Panc1 (cell line): Measurements from ENCODE around the gene FARS2. TPM values are rescaled to one million over a fixed set of nuclear protein-coding genes. Genes with fewer than 3 reads are reported as not detected.
A peak's percentile ranks its signal among the peaks of the same experiment; 100 is the strongest.

Experiments used
- ATAC-seq: fragments of 200-7000 bp; cut with Tn5 transposase; 2 replicates; pipeline ENCODE4 v1.9.1; 2020; ENCODE audit warnings: mild to moderate bottlenecking, moderate library complexity
- BruUV-seq: library from RNA; stranded (reverse); fragments of 400-500 nt; replicated peaks from 2 replicates; lab custom pipeline; 2021; lab: Mats Ljungman, UMichigan
- CTCF ChIA-PET: fragments of 300-600 bp; sonication (Branson Sonifier 250); formaldehyde crosslinking; loops from one replicate; lab custom pipeline; 2022; ENCODE audit warnings: antibody characterized with exemption; lab: Charles Lee
- POLR2A ChIA-PET: fragments of 300-600 bp; sonication (Branson Sonifier 250); formaldehyde crosslinking; loops from one replicate; lab custom pipeline; 2022; ENCODE audit warnings: antibody characterized with exemption; lab: Charles Lee
- DNase-seq: peaks from one replicate; pipeline ENCODE4 v3.0.0-alpha.2; 2010; ENCODE audit warnings: low read depth, low spot score
- H3K27ac ChIP-seq: 2 replicates; pipeline ENCODE4 v1.5.1; 2011; ENCODE audit warnings: mild to moderate bottlenecking, low read length, inconsistent platforms
- H3K27me3 ChIP-seq: fragments of 200-500 bp; sonication (Bioruptor generic); 2 replicates; pipeline ENCODE4 v1.6.0; 2014; ENCODE audit warnings: low read length, inconsistent platforms; ENCODE audit not compliant: control insufficient read depth, insufficient read depth
- H3K36me3 ChIP-seq: fragments of 200-500 bp; sonication (Bioruptor generic); 2 replicates; pipeline ENCODE4 v1.5.1; 2014; ENCODE audit warnings: inconsistent platforms, mild to moderate bottlenecking, low read length, moderate library complexity; ENCODE audit not compliant: control insufficient read depth, insufficient read depth
- H3K4me1 ChIP-seq: 2 replicates; pipeline ENCODE4 v1.5.1; 2011; ENCODE audit warnings: inconsistent platforms, mild to moderate bottlenecking, low read length, moderate library complexity; ENCODE audit not compliant: control insufficient read depth, insufficient read depth
- H3K4me3 ChIP-seq, 2 experiments: 2 replicates each; pipeline ENCODE4 v1.5.1; 2011 to 2012; ENCODE audit warnings: low read depth in 2 of 2, low read length in 2 of 2, mild to moderate bottlenecking in 2 of 2, inconsistent platforms in 1 of 2, moderate library complexity in 1 of 2
- H3K9me3 ChIP-seq: fragments of 200-500 bp; sonication (Bioruptor generic); 2 replicates; pipeline ENCODE4 v1.5.1; 2014; ENCODE audit warnings: low read depth, mild to moderate bottlenecking, inconsistent platforms, low read length, moderate library complexity; ENCODE audit not compliant: control insufficient read depth, insufficient read depth
- POLR2AphosphoS5 ChIP-seq: IDR thresholded peaks from 2 replicates; pipeline ENCODE4 v1.6.1; 2012; ENCODE audit warnings: mild to moderate bottlenecking, low read depth, low read length, moderate library complexity
- SIN3A ChIP-seq: IDR thresholded peaks from 2 replicates; pipeline ENCODE4 v1.6.1; 2012; ENCODE audit warnings: low read depth, mild to moderate bottlenecking, low read length, moderate library complexity, borderline replicate concordance; ENCODE audit not compliant: insufficient read depth
- TCF7L2 ChIP-seq: IDR thresholded peaks from 2 replicates; pipeline ENCODE4 v1.6.1; 2011; ENCODE audit warnings: mild to moderate bottlenecking, low read depth, low read length, inconsistent platforms
- in situ Hi-C: cut with HindIII; loops from 2 replicates; pipeline ENCODE4 v1.10.0; 2016; ENCODE audit warnings: low sequenced_read_pairs, low pct_unique_long_range_greater_than_20kb
- intact Hi-C: fragments of 100-400 bp; cut with micrococcal nuclease; formaldehyde crosslinking; loops from one replicate; pipeline ENCODE4 v1.10.0; 2022; ENCODE audit not compliant: unreplicated experiment
- total RNA-seq: library from RNA; stranded (reverse); gene quantifications from one replicate; pipeline ENCODE4 v1.2.1, GENCODE V29; 2021; ENCODE audit not compliant: unreplicated experiment
- TF ChIP-seq, protein P1 (sequence below): fragments of 450-650 bp; IDR thresholded peaks from 2 replicates; pipeline ENCODE4 v1.5.1; 2017; ENCODE audit warnings: mild to moderate bottlenecking
- TF ChIP-seq, protein P2 (sequence below), 2 experiments: IDR thresholded peaks; 2 replicates each; pipeline ENCODE4 v1.6.1; 2011 to 2012; ENCODE audit warnings: low read depth in 2 of 2, control low read depth in 1 of 2, low read length in 1 of 2, mild to moderate bottlenecking in 1 of 2, moderate library complexity in 1 of 2; ENCODE audit not compliant: insufficient read depth in 1 of 2

FARS2 gene
- total RNA-seq, 1 experiment from 2014 or later, result 12.8 TPM

DNA sequence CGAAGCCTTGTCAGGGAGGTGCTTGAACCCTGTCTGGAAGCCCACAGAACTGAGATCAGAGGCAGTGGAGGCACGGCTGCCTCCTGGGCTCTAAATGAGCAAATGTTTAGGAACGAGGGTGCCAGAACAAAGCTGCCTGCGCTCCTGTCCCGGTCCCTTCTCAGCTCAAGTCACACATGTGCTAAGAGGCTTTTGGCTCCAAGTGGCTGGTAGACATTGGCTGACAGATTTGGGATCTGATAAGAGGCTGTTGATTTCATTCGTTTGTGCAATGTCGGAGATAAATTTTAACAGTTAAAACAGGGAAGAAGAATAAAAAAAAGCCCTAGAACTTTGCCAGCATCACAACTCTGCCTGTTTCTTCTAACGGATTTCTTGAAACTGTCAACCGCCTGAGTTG lies 553.6 kb downstream of the FARS2 start:
- POLR2A ChIA-PET, result no interaction called here
- TF ChIP-seq, protein P1, sequence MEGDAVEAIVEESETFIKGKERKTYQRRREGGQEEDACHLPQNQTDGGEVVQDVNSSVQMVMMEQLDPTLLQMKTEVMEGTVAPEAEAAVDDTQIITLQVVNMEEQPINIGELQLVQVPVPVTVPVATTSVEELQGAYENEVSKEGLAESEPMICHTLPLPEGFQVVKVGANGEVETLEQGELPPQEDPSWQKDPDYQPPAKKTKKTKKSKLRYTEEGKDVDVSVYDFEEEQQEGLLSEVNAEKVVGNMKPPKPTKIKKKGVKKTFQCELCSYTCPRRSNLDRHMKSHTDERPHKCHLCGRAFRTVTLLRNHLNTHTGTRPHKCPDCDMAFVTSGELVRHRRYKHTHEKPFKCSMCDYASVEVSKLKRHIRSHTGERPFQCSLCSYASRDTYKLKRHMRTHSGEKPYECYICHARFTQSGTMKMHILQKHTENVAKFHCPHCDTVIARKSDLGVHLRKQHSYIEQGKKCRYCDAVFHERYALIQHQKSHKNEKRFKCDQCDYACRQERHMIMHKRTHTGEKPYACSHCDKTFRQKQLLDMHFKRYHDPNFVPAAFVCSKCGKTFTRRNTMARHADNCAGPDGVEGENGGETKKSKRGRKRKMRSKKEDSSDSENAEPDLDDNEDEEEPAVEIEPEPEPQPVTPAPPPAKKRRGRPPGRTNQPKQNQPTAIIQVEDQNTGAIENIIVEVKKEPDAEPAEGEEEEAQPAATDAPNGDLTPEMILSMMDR, result no peak
- no peak for TF ChIP-seq SIN3A
- no peak for TF ChIP-seq POLR2AphosphoS5
- TF ChIP-seq TCF7L2, result no peak
- TF ChIP-seq, protein P2, sequence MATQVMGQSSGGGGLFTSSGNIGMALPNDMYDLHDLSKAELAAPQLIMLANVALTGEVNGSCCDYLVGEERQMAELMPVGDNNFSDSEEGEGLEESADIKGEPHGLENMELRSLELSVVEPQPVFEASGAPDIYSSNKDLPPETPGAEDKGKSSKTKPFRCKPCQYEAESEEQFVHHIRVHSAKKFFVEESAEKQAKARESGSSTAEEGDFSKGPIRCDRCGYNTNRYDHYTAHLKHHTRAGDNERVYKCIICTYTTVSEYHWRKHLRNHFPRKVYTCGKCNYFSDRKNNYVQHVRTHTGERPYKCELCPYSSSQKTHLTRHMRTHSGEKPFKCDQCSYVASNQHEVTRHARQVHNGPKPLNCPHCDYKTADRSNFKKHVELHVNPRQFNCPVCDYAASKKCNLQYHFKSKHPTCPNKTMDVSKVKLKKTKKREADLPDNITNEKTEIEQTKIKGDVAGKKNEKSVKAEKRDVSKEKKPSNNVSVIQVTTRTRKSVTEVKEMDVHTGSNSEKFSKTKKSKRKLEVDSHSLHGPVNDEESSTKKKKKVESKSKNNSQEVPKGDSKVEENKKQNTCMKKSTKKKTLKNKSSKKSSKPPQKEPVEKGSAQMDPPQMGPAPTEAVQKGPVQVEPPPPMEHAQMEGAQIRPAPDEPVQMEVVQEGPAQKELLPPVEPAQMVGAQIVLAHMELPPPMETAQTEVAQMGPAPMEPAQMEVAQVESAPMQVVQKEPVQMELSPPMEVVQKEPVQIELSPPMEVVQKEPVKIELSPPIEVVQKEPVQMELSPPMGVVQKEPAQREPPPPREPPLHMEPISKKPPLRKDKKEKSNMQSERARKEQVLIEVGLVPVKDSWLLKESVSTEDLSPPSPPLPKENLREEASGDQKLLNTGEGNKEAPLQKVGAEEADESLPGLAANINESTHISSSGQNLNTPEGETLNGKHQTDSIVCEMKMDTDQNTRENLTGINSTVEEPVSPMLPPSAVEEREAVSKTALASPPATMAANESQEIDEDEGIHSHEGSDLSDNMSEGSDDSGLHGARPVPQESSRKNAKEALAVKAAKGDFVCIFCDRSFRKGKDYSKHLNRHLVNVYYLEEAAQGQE (IDR thresholded peaks at IDR 0.05; ENCODE audit: insufficient read depth in 1 of 2, low read depth in 2 of 2, low read length in 1 of 2), result no peak

DNA sequence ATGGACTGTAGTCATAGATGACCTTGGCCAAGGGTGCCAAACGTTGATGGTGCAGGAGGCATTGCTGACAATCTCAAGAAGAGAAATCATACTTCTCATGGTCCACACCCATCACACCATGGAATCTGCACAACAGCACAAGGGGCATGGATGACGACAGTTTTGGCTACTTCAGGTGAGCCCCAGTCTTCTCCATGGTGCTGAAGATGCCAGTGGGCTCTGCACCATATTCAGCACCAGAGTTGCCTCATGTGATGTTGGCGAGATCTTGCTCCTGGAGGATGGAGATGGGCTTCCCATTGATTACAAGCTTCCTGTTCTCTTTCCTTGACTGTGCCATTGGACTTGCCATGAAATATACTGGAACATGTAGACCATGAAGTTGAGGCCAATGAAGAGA lies 556.6 kb downstream of the FARS2 start:
- no peaks in the 10 kb centered on the region for H3K4me1 ChIP-seq
- BruUV-seq, result no TSS peak
- no peak overlapping the region for H3K27ac ChIP-seq
- TF ChIP-seq SIN3A (no peak), TCF7L2 (no peak), POLR2AphosphoS5 (no peak)
- TF ChIP-seq, protein P2 (IDR thresholded peaks at IDR 0.05; ENCODE audit: insufficient read depth in 1 of 2, low read depth in 2 of 2, low read length in 1 of 2), result peak; percentile 48 to 61; a peak in 2 of 4 replicates
- TF ChIP-seq, protein P1, result no peak
- intact Hi-C loops, result no loop called here
- ATAC-seq (no peak), DNase-seq (no peak)
- no peaks in the 10 kb centered on the region for H3K27me3 ChIP-seq
- in situ Hi-C loops, result no loop called here
- POLR2A ChIA-PET, result no interaction called here
- H3K36me3 ChIP-seq, result no peaks in the 10 kb centered on the region
- H3K4me3 ChIP-seq, result no peak overlapping the region
- CTCF ChIA-PET, result no interaction called here
- no peaks in the 10 kb centered on the region for H3K9me3 ChIP-seq

More for the DNA sequence above, 553.6 kb downstream of the FARS2 start:
- H3K27me3 ChIP-seq, result no peaks in the 10 kb centered on the region
- BruUV-seq, result no TSS peak
- DNase-seq (no peak), ATAC-seq (no peak)
- CTCF ChIA-PET, result no interaction called here
- no peaks in the 10 kb centered on the region for H3K4me1 ChIP-seq
- H3K9me3 ChIP-seq, result no peaks in the 10 kb centered on the region
- intact Hi-C loops, result no loop called here
- no peak overlapping the region for H3K4me3 ChIP-seq
- H3K27ac ChIP-seq, result no peak overlapping the region
- H3K36me3 ChIP-seq, result no peaks in the 10 kb centered on the region
- in situ Hi-C loops, result no loop called here
